Osteoblast (primary cell): ENCODE results near the gene CNDP2. TPM values are rescaled to one million over a fixed set of nuclear protein-coding genes. Genes with fewer than 3 reads are reported as not detected.

Experiments used
- DNase-seq: peaks from one replicate; pipeline ENCODE4 v3.0.0; 2011; ENCODE audit warnings: low spot score, mixed read lengths; ENCODE audit not compliant: insufficient read length; ENCODE audit errors: missing footprints
- H2AFZ ChIP-seq: 2 replicates; pipeline ENCODE4 v1.6.0; 2011; ENCODE audit warnings: mild to moderate bottlenecking, low read length
- H3K27ac ChIP-seq: 2 replicates; pipeline ENCODE4 v1.5.1; 2011; ENCODE audit warnings: mild to moderate bottlenecking, low read depth, low read length, moderate library complexity
- H3K27me3 ChIP-seq: 2 replicates; pipeline ENCODE4 v1.6.0; 2012; ENCODE audit warnings: mild to moderate bottlenecking, control low read depth, inconsistent platforms, low read length, moderate library complexity; ENCODE audit not compliant: insufficient read depth
- H3K36me3 ChIP-seq: 2 replicates; pipeline ENCODE4 v1.5.1; 2011; ENCODE audit warnings: mild to moderate bottlenecking, low read length, control low read depth, moderate library complexity; ENCODE audit not compliant: insufficient read depth
- H3K4me1 ChIP-seq: 2 replicates; pipeline ENCODE4 v1.5.1; 2011; ENCODE audit warnings: mild to moderate bottlenecking, low read length, control low read depth, moderate library complexity; ENCODE audit not compliant: insufficient read depth
- H3K4me2 ChIP-seq: 2 replicates; pipeline ENCODE4 v1.6.0; 2011; ENCODE audit warnings: mild to moderate bottlenecking, low read length; ENCODE audit not compliant: insufficient read depth
- H3K4me3 ChIP-seq: fragments of 200-600 bp; sonication (generic); 3 replicates; pipeline ENCODE4 v1.5.1; 2012; ENCODE audit warnings: mild to moderate bottlenecking, low read length, inconsistent platforms; ENCODE audit not compliant: insufficient read depth
- H3K79me2 ChIP-seq: 2 replicates; pipeline ENCODE4 v1.6.0; 2012; ENCODE audit warnings: mild to moderate bottlenecking, low read length, control low read depth, inconsistent platforms; ENCODE audit not compliant: insufficient read depth
- H3K9me3 ChIP-seq: 2 replicates; pipeline ENCODE4 v1.5.1; 2011; ENCODE audit warnings: low read depth, low read length, control low read depth
- H4K20me1 ChIP-seq: 2 replicates; pipeline ENCODE4 v1.6.0; 2012; ENCODE audit warnings: mild to moderate bottlenecking, low read length, control low read depth; ENCODE audit not compliant: insufficient read depth
- CTCF ChIP-seq: IDR thresholded peaks from 2 replicates; pipeline ENCODE4 v1.5.1; 2011; ENCODE audit warnings: mild to moderate bottlenecking, low read depth, low read length, moderate library complexity; ENCODE audit errors: extremely low read depth
- total RNA-seq: library from RNA; depleted of rRNA; stranded (reverse); fragments of >200 nt; gene quantifications from 2 replicates; pipeline ENCODE4 v1.2.3, GENCODE V29; 2012

The CNDP2 gene
- total RNA-seq, 1 donor, result 25.3 TPM

GRCh38 chr18:74533666-74534065 is 37.5 kb downstream of the CNDP2 start:
- no peak for TF ChIP-seq CTCF
- Histone ChIP-seq H2AFZ (no peak overlapping the region), H3K4me2 (no peak overlapping the region), H3K9me3 (no peaks in the 10 kb centered on the region), H3K36me3 (no peaks in the 10 kb centered on the region), H3K27me3 (peaks cover 5% of the 10 kb centered on the region), H3K79me2 (no peaks in the 10 kb centered on the region), H3K4me3 (no peak overlapping the region), H3K27ac (no peak overlapping the region), H3K4me1 (no peaks in the 10 kb centered on the region), H4K20me1 (no peaks in the 10 kb centered on the region)
- no peak for DNase-seq

- Histone ChIP-seq H2AFZ (no peak within 1 kb of the TSS), H3K4me1 (no peaks in the 10 kb centered on the region)
Observed at GRCh38 chr18:74534150-74534969, 38.2 kb downstream of the CNDP2 start, which contains the start of gene CNDP1. Gene CNDP1, plus strand, starts transcription at chr18:74534500. Its CDS starts 168 bp downstream, at chr18:74534668.

GRCh38 chr18:74534981-74535649 is 39.0 kb downstream of the CNDP2 start:
- Histone ChIP-seq H2AFZ (no peak overlapping the region), H3K4me3 (no peak overlapping the region), H4K20me1 (no peaks in the 10 kb centered on the region), H3K27me3 (no peaks in the 10 kb centered on the region), H3K27ac (no peak overlapping the region), H3K4me1 (no peaks in the 10 kb centered on the region), H3K79me2 (no peaks in the 10 kb centered on the region), H3K4me2 (no peak overlapping the region), H3K9me3 (no peaks in the 10 kb centered on the region), H3K36me3 (no peaks in the 10 kb centered on the region)
- no peak for DNase-seq
- TF ChIP-seq CTCF, result no peak

More at GRCh38 chr18:74534150-74534969, 38.2 kb downstream of the CNDP2 start, which contains the start of gene CNDP1:
- H3K27me3 ChIP-seq, result no peaks in the 10 kb centered on the region
- TF ChIP-seq CTCF, result no peak
- no peak within 1 kb of the TSS for H3K27ac ChIP-seq
- H3K36me3 ChIP-seq, result no peaks in the 10 kb centered on the region
- H3K4me3 ChIP-seq, result no peak within 1 kb of the TSS
- DNase-seq, result no peak
- no peaks in the 10 kb centered on the region for H4K20me1 ChIP-seq
- H3K4me2 ChIP-seq, result no peak within 1 kb of the TSS
- H3K79me2 ChIP-seq, result no peaks in the 10 kb centered on the region
- no peaks in the 10 kb centered on the region for H3K9me3 ChIP-seq

- no peak overlapping the region for H3K4me3 ChIP-seq
- H2AFZ ChIP-seq, result no peak overlapping the region
- H3K9me3 ChIP-seq, result no peaks in the 10 kb centered on the region
- no peak overlapping the region for H3K4me2 ChIP-seq
- H3K27ac ChIP-seq, result no peak overlapping the region
- no peak for DNase-seq
- no peaks in the 10 kb centered on the region for H3K79me2 ChIP-seq
- no peaks in the 10 kb centered on the region for H4K20me1 ChIP-seq
- H3K36me3 ChIP-seq, result no peaks in the 10 kb centered on the region
- H3K4me1 ChIP-seq, result no peaks in the 10 kb centered on the region
- H3K27me3 ChIP-seq, result peaks cover 3% of the 10 kb centered on the region
- no peak for TF ChIP-seq CTCF
Observed at GRCh38 chr18:74539289-74539688, 43.1 kb downstream of the CNDP2 start.
